Measurements from ENCODE around the gene LRRC4C. TPM values are rescaled to one million over a fixed set of nuclear protein-coding genes. Genes with fewer than 3 reads are reported as not detected.

LRRC4C gene
- total RNA-seq, 1 experiment from 2014 or later, result not detected

GRCh38 chr11:40508303-40508702 lies 951.1 kb downstream of the LRRC4C start:
- no peak for DNase-seq (ENCODE audit: low spot score)

- DNase-seq (ENCODE audit: low spot score), result no peak
Measured at GRCh38 chr11:40506226-40506625, 953.2 kb downstream of the LRRC4C start.

- no peak for DNase-seq (ENCODE audit: low spot score)
Measured at GRCh38 chr11:40491341-40491740, 968.1 kb downstream of the LRRC4C start.

- no peak for DNase-seq (ENCODE audit: low spot score)
Measured at GRCh38 chr11:40467771-40468170, 991.7 kb downstream of the LRRC4C start.

- DNase-seq (ENCODE audit: low spot score), result no peak
Measured at GRCh38 chr11:40445391-40445790, 1014.1 kb downstream of the LRRC4C start.

GRCh38 chr11:40444151-40444550 lies 1015.3 kb downstream of the LRRC4C start:
- no peak for DNase-seq (ENCODE audit: low spot score)

GRCh38 chr11:40435344-40435743 lies 1024.1 kb downstream of the LRRC4C start:
- no peak for DNase-seq (ENCODE audit: low spot score)

- DNase-seq (ENCODE audit: low spot score), result no peak
Measured at GRCh38 chr11:40434926-40435325, 1024.5 kb downstream of the LRRC4C start.

- no peak for DNase-seq (ENCODE audit: low spot score)
Measured at GRCh38 chr11:40432358-40432757, 1027.1 kb downstream of the LRRC4C start.

- DNase-seq (ENCODE audit: low spot score), result no peak
Measured at GRCh38 chr11:40425168-40425567, 1034.3 kb downstream of the LRRC4C start.

GRCh38 chr11:40421208-40421981 lies 1038.1 kb downstream of the LRRC4C start:
- DNase-seq (ENCODE audit: low spot score), result no peak

GRCh38 chr11:40417627-40418026 lies 1041.8 kb downstream of the LRRC4C start:
- DNase-seq (ENCODE audit: low spot score), result no peak

GRCh38 chr11:40407355-40407754 lies 1052.1 kb downstream of the LRRC4C start:
- DNase-seq (ENCODE audit: low spot score), result no peak

GRCh38 chr11:40405614-40406013 lies 1053.8 kb downstream of the LRRC4C start:
- DNase-seq (ENCODE audit: low spot score), result no peak

- no peak for DNase-seq (ENCODE audit: low spot score)
Measured at GRCh38 chr11:40403321-40403720, 1056.1 kb downstream of the LRRC4C start.

GRCh38 chr11:40401132-40401853 lies 1058.2 kb downstream of the LRRC4C start:
- no peak for DNase-seq (ENCODE audit: low spot score)

- no peak for DNase-seq (ENCODE audit: low spot score)
Measured at GRCh38 chr11:40397141-40397540, 1062.3 kb downstream of the LRRC4C start.

GRCh38 chr11:40393511-40393910 lies 1065.9 kb downstream of the LRRC4C start:
- DNase-seq (ENCODE audit: low spot score), result no peak

- no peak for DNase-seq (ENCODE audit: low spot score)
Measured at GRCh38 chr11:40391679-40392078, 1067.8 kb downstream of the LRRC4C start.

- DNase-seq (ENCODE audit: low spot score), result no peak
Measured at GRCh38 chr11:40388097-40388818, 1071.2 kb downstream of the LRRC4C start.

- no peak for DNase-seq (ENCODE audit: low spot score)
Measured at GRCh38 chr11:40387240-40387980, 1072.0 kb downstream of the LRRC4C start.

- DNase-seq (ENCODE audit: low spot score), result no peak
Measured at GRCh38 chr11:40384991-40385390, 1074.5 kb downstream of the LRRC4C start.

All from HT-29 (cell line).